IMR-90 (cell line): ENCODE results near the gene CHMP4B. TPM values are rescaled to one million over a fixed set of nuclear protein-coding genes. Genes with fewer than 3 reads are reported as not detected.

ENCODE experiments used
- ATAC-seq: fragments of 200-7000 bp; cut with Tn5 transposase; 2 replicates; pipeline ENCODE4 v1.9.1; 2020; ENCODE audit warnings: low read depth, mild to moderate bottlenecking, moderate library complexity
- BruUV-seq: library from RNA; stranded (reverse); fragments of 400-500 nt; replicated peaks from 2 replicates; lab custom pipeline; 2021; lab: Mats Ljungman, UMichigan
- CTCF ChIA-PET: fragments of 300-600 bp; formaldehyde crosslinking; extraction: SDS; loops from one replicate; lab custom pipeline; 2021; ENCODE audit warnings: antibody characterized with exemption; lab: Yijun Ruan, JAX
- POLR2A ChIA-PET: fragments of 300-600 bp; sonication (Branson Sonifier 250); formaldehyde crosslinking; loops from one replicate; lab custom pipeline; 2022; ENCODE audit warnings: antibody characterized with exemption; ENCODE audit not compliant: unreplicated experiment; lab: Charles Lee
- DNase-seq: peaks from one replicate; pipeline ENCODE4 v3.0.0; 2013
- H2AFZ ChIP-seq: replicated peaks from 2 replicates; pipeline ENCODE3; 2013; ENCODE audit warnings: low read length, mild to moderate bottlenecking; ENCODE audit not compliant: poor library complexity
- H2AK5ac ChIP-seq: 2 replicates; pipeline ENCODE4 v1.6.1; 2013; ENCODE audit warnings: low read depth, low read length, inconsistent platforms
- H2AK9ac ChIP-seq: replicated peaks from 2 replicates; pipeline ENCODE3; 2013; ENCODE audit warnings: mild to moderate bottlenecking, low read depth, low read length, moderate library complexity; ENCODE audit not compliant: poor library complexity
- H2BK120ac ChIP-seq: 2 replicates; pipeline ENCODE4 v1.6.1; 2013; ENCODE audit warnings: low read depth, low read length, inconsistent platforms
- H2BK15ac ChIP-seq: 3 replicates; pipeline ENCODE4 v1.6.1; 2013; ENCODE audit warnings: low read depth, low read length, inconsistent platforms
- H2BK20ac ChIP-seq: 2 replicates; pipeline ENCODE4 v1.6.1; 2013; ENCODE audit warnings: low read depth, mild to moderate bottlenecking, inconsistent platforms, low read length, moderate library complexity
- H2BK5ac ChIP-seq: 2 replicates; pipeline ENCODE4 v1.6.1; 2013; ENCODE audit warnings: mild to moderate bottlenecking, low read depth, low read length, inconsistent platforms; ENCODE audit not compliant: poor library complexity, severe bottlenecking
- H3K14ac ChIP-seq: replicated peaks from 2 replicates; pipeline ENCODE4 v1.6.1; 2013; ENCODE audit warnings: low read depth, low read length, inconsistent platforms
- H3K18ac ChIP-seq: 2 replicates; pipeline ENCODE4 v1.6.1; 2013; ENCODE audit warnings: low read depth, low read length, control low read depth
- H3K23ac ChIP-seq: 2 replicates; pipeline ENCODE4 v1.6.1; 2013; ENCODE audit warnings: low read depth, low read length, inconsistent platforms
- H3K27ac ChIP-seq: 2 replicates; pipeline ENCODE4 v1.5.1; 2013; ENCODE audit warnings: mild to moderate bottlenecking, control low read depth, low read length; ENCODE audit not compliant: insufficient read depth
- H3K27me3 ChIP-seq: 2 replicates; pipeline ENCODE4 v1.6.1; 2013; ENCODE audit warnings: low read length; ENCODE audit not compliant: control insufficient read depth, insufficient read depth
- H3K36me3 ChIP-seq: 2 replicates; pipeline ENCODE4 v1.6.1; 2013; ENCODE audit warnings: low read length, mixed read lengths; ENCODE audit not compliant: control insufficient read depth, insufficient read depth
- H3K4ac ChIP-seq: 2 replicates; pipeline ENCODE4 v1.6.1; 2013; ENCODE audit warnings: low read depth, low read length, inconsistent platforms
- H3K4me1 ChIP-seq: 2 replicates; pipeline ENCODE4 v1.6.1; 2013; ENCODE audit warnings: low read length, mixed read lengths; ENCODE audit not compliant: control insufficient read depth, insufficient read depth
- H3K4me2 ChIP-seq: 2 replicates; pipeline ENCODE4 v1.6.1; 2013; ENCODE audit warnings: low read depth, mild to moderate bottlenecking, control low read depth, low read length, moderate library complexity
- H3K4me3 ChIP-seq: 2 replicates; pipeline ENCODE4 v1.5.1; 2013; ENCODE audit warnings: low read depth, mild to moderate bottlenecking, control low read depth, low read length, moderate library complexity; ENCODE audit not compliant: insufficient read depth
- H3K56ac ChIP-seq: 2 replicates; pipeline ENCODE4 v1.6.1; 2013; ENCODE audit warnings: low read length, inconsistent platforms; ENCODE audit not compliant: insufficient read depth; ENCODE audit errors: extremely low read depth
- H3K79me1 ChIP-seq, 2 experiments: 2 replicates each; pipeline ENCODE4 v1.6.1; 2013; ENCODE audit warnings: low read length in 2 of 2, inconsistent platforms in 1 of 2, low read depth in 1 of 2
- H3K9ac ChIP-seq: 2 replicates; pipeline ENCODE4 v1.6.1; 2013; ENCODE audit warnings: low read depth, low read length, control low read depth
- H3K9me1 ChIP-seq: 2 replicates; pipeline ENCODE4 v1.6.1; 2013; ENCODE audit warnings: low read length, inconsistent platforms; ENCODE audit not compliant: insufficient read depth
- H3K9me3 ChIP-seq: 2 replicates; pipeline ENCODE4 v1.6.1; 2013; ENCODE audit warnings: low read length; ENCODE audit not compliant: control insufficient read depth, insufficient read depth
- H4K20me1 ChIP-seq: 2 replicates; pipeline ENCODE4 v1.6.1; 2013; ENCODE audit warnings: low read length, inconsistent platforms; ENCODE audit not compliant: insufficient read depth
- H4K5ac ChIP-seq: 2 replicates; pipeline ENCODE4 v1.6.1; 2013; ENCODE audit warnings: mild to moderate bottlenecking, low read depth, low read length, control low read depth
- H4K8ac ChIP-seq, 2 experiments: 2 replicates each; pipeline ENCODE4 v1.6.1; 2013; ENCODE audit warnings: low read depth in 2 of 2, low read length in 2 of 2, control low read depth in 1 of 2, inconsistent platforms in 1 of 2
- H4K91ac ChIP-seq: 2 replicates; pipeline ENCODE4 v1.6.1; 2013; ENCODE audit warnings: low read depth, low read length, inconsistent platforms; ENCODE audit not compliant: insufficient read depth
- CEBPB ChIP-seq: IDR thresholded peaks from 2 replicates; pipeline ENCODE4 v1.6.1; 2012; ENCODE audit warnings: low read depth, low read length, improper control_type of control experiment
- CHD1 ChIP-seq: IDR thresholded peaks from 2 replicates; pipeline ENCODE4 v1.6.1; 2012; ENCODE audit warnings: low read depth, low read length, improper control_type of control experiment
- CTCF ChIP-seq: conservative IDR thresholded peaks from 2 replicates; pipeline ENCODE4 v1.5.1; 2012; ENCODE audit warnings: mild to moderate bottlenecking, low read depth, low read length, improper control_type of control experiment
- MAFK ChIP-seq: IDR thresholded peaks from 2 replicates; pipeline ENCODE4 v1.6.1; 2012; ENCODE audit warnings: low read depth, low read length, improper control_type of control experiment
- MAZ ChIP-seq: IDR thresholded peaks from 2 replicates; pipeline ENCODE4 v1.6.1; 2012; ENCODE audit warnings: low read depth, mild to moderate bottlenecking, low read length, improper control_type of control experiment, moderate library complexity, borderline replicate concordance
- NFE2L2 ChIP-seq: fragments of 150-350 bp; IDR thresholded peaks from 2 replicates; pipeline ENCODE4 v1.6.1; 2016; ENCODE audit warnings: low read depth, mild to moderate bottlenecking, low read length
- POLR2A ChIP-seq: IDR thresholded peaks from 2 replicates; pipeline ENCODE4 v1.6.1; 2012; ENCODE audit warnings: mild to moderate bottlenecking, low read depth, low read length
- RCOR1 ChIP-seq: IDR thresholded peaks from 2 replicates; pipeline ENCODE4 v1.6.1; 2012; ENCODE audit warnings: mild to moderate bottlenecking, low read length, improper control_type of control experiment; ENCODE audit not compliant: insufficient replicate concordance
- USF2 ChIP-seq: fragments of 150-350 bp; IDR thresholded peaks from 2 replicates; pipeline ENCODE4 v1.6.1; 2017; ENCODE audit warnings: mild to moderate bottlenecking, antibody characterized with exemption, low read length, low read depth
- WGBS, 2 experiments: methylation state at CpG; one replicate each; pipeline versions ENCODE4 v1.1.5 to v1.1.7; 2013; ENCODE audit warnings: missing lambda C conversion rate in 2 of 2; ENCODE audit not compliant: insufficient read length in 1 of 2; ENCODE audit errors: extremely low coverage in 2 of 2; 5-methylcytosine and 5-hydroxymethylcytosine counted together
- dilution Hi-C: fragments of 300-500 bp; cut with HindIII; formaldehyde crosslinking; loops from one replicate; pipeline ENCODE4 v1.14.3; 2018; ENCODE audit warnings: low sequenced_read_pairs; ENCODE audit not compliant: unreplicated experiment
- in situ Hi-C: fragments of 300-500 bp; cut with MboI; formaldehyde crosslinking; loops from 3 replicates; pipeline ENCODE4 v1.14.3; 2019; ENCODE audit warnings: low sequenced_read_pairs, inconsistent platforms, mixed read lengths
- intact Hi-C: fragments of 100-400 bp; cut with micrococcal nuclease; formaldehyde crosslinking; loops from 2 replicates; pipeline ENCODE4 v1.10.0; 2022
- polyA plus RNA-seq, 3 experiments: library from polyadenylated mRNA; depleted of rRNA; stranded (reverse); fragments of >200 nt; gene quantifications; 2 replicates each; pipeline ENCODE4 v1.2.3, GENCODE V29; 2012; ENCODE audit warnings: low replicate concordance in 1 of 3
- total RNA-seq: library from RNA; depleted of rRNA; stranded (reverse); fragments of >200 nt; gene quantifications from 2 replicates; pipeline ENCODE4 v1.2.3, GENCODE V29; 2012

CHMP4B gene
- total and polyA plus RNA-seq, 2 of the 4 experiments (the other 2 are of a cell fraction): 30.3 to 94.8 TPM

- H3K36me3 ChIP-seq: peaks cover 47% of the 10 kb centered on the region
- H2AK5ac ChIP-seq: no peak overlapping the region
- H2BK5ac ChIP-seq: no peak overlapping the region
- no peak overlapping the region for H3K14ac ChIP-seq
- in situ Hi-C loops (no loop called here), dilution Hi-C loops (no loop called here), intact Hi-C loops (no loop called here)
- H3K4me1 ChIP-seq: peaks cover 5% of the 10 kb centered on the region
- no peak overlapping the region for H3K4ac ChIP-seq
- H4K5ac ChIP-seq: no peak overlapping the region
- H2AK9ac ChIP-seq: no peak overlapping the region
- ChIA-PET POLR2A (no interaction called here), CTCF (interaction anchor here (1.7 kb wide), 1 partner anchor 13 kb away, joined by 4 read pairs; no protein-coding TSS in a partner anchor)
- no peak for ATAC-seq
- no peak overlapping the region for H2BK120ac ChIP-seq
- no peak overlapping the region for H3K56ac ChIP-seq
- TF ChIP-seq RCOR1 (no peak), CTCF (no peak), CEBPB (no peak), MAFK (no peak), USF2 (no peak), MAZ (no peak), CHD1 (no peak), POLR2A (no peak), NFE2L2 (no peak)
- H3K4me3 ChIP-seq: no peak overlapping the region
- H3K27ac ChIP-seq: no peak overlapping the region
- H3K23ac ChIP-seq: no peak overlapping the region
- H3K9me1 ChIP-seq: peaks cover 36% of the 10 kb centered on the region
- H2AFZ ChIP-seq: no peak overlapping the region
- BruUV-seq: no TSS peak
- no peak overlapping the region for H3K4me2 ChIP-seq
- H2BK15ac ChIP-seq: no peak overlapping the region
- H3K9ac ChIP-seq: no peak overlapping the region
- H4K91ac ChIP-seq: no peak overlapping the region
- no peak overlapping the region for H3K18ac ChIP-seq
- DNase-seq: no peak
- H4K20me1 ChIP-seq: peaks cover 81% of the 10 kb centered on the region
- H3K9me3 ChIP-seq: no peaks in the 10 kb centered on the region
- 100% methylated on average over 1 of the region's 3 CpGs; no CpG with 5 or more reads in 1 of the 2 experiments for WGBS, 2 experiments
- no peaks in the 10 kb centered on the region for H3K27me3 ChIP-seq
- H2BK20ac ChIP-seq: no peak overlapping the region
- H4K8ac ChIP-seq: no peak overlapping the region
- H3K79me1 ChIP-seq: peaks cover 42 to 88% of the 10 kb centered on the region in 2 experiments
Observed at GRCh38 chr20:33850159-33850558, 39.0 kb downstream of the CHMP4B start.
